Measurements from ENCODE around the gene HYAL2.

The HYAL2 gene

GRCh38 chr3:50350213-50350526 lies 27.6 kb upstream of the HYAL2 start:
- DNase-seq, result no peak

- DNase-seq, result peak in 1 of 2 experiments; percentile 29
Observed at GRCh38 chr3:50347187-50347813, 24.8 kb upstream of the HYAL2 start.

- DNase-seq, result peak in 1 of 2 experiments; percentile 48
Observed at GRCh38 chr3:50345586-50346234, 23.2 kb upstream of the HYAL2 start, which contains the start of gene ZMYND10. Gene ZMYND10, minus strand, starts transcription at chr3:50345732. Its CDS starts 153 bp downstream, at chr3:50345579.

GRCh38 chr3:50345008-50345407 lies 22.5 kb upstream of the HYAL2 start:
- DNase-seq, result no peak

- no peak for DNase-seq
Observed at GRCh38 chr3:50342813-50343633, 20.5 kb upstream of the HYAL2 start.

GRCh38 chr3:50341996-50342650 lies 19.6 kb upstream of the HYAL2 start:
- no peak for DNase-seq

GRCh38 chr3:50341537-50341936 lies 19.0 kb upstream of the HYAL2 start:
- DNase-seq, result no peak

GRCh38 chr3:50340448-50341329 lies 18.1 kb upstream of the HYAL2 start, which contains the start of gene RASSF1:
Gene RASSF1, minus strand, starts transcription at chr3:50340836. Its CDS starts 31 bp downstream, at chr3:50340805.
- no peak for DNase-seq

GRCh38 chr3:50340147-50340447 lies 17.6 kb upstream of the HYAL2 start:
- no peak for DNase-seq

GRCh38 chr3:50339485-50340146 lies 17.1 kb upstream of the HYAL2 start:
- no peak for DNase-seq

- DNase-seq, result no peak
Observed at GRCh38 chr3:50338965-50339364, 16.4 kb upstream of the HYAL2 start.

- peak; percentile 93 to 95 for DNase-seq
Observed at GRCh38 chr3:50337175-50337861, 14.8 kb upstream of the HYAL2 start.

GRCh38 chr3:50336452-50337174 lies 14.1 kb upstream of the HYAL2 start:
- no peak for DNase-seq

- DNase-seq, result no peak
Observed at GRCh38 chr3:50334339-50335075, 12.0 kb upstream of the HYAL2 start.

- no peak for DNase-seq
Observed at GRCh38 chr3:50333744-50334328, 11.3 kb upstream of the HYAL2 start.

- DNase-seq, result no peak
Observed at GRCh38 chr3:50331364-50331907, 8.9 kb upstream of the HYAL2 start.

- DNase-seq, result no peak
Observed at GRCh38 chr3:50330330-50330729, 7.8 kb upstream of the HYAL2 start.

- DNase-seq, result peak; percentile 90
Observed at GRCh38 chr3:50327943-50328691, 5.6 kb upstream of the HYAL2 start, which contains the start of gene TUSC2. Gene TUSC2, minus strand, starts transcription at chr3:50328223. Its CDS starts 124 bp downstream, at chr3:50328099.

Measured in NCI-H1930 (cell line).